HG03342 (cell line): ENCODE results near the gene CTTNBP2.

Experiments used
- ATAC-seq: cut with Tn5 transposase; IDR thresholded peaks from one replicate; pipeline ENCODE4 v1.9.1; 2021; ENCODE audit warnings: mild to moderate bottlenecking, moderate library complexity; ENCODE audit not compliant: unreplicated experiment

Gene CTTNBP2

DNA sequence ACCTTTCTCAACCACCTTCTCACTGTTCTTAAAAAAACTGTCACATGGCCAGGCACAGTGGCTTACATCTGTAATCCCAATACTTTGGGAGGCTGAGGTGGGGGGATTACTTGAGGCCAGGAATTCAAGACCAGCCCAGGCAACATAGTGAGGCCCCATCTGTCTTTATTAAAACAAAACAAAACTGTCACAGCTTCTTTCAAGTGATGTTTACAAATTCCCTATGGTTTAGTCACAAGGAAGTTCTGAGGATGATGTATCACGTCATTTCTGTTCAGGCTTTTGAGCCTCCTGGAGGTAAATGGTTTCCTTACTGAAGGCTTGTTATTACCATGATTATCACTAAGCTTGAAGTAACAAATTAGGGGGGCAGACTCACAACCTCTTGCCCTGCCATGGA is 207.2 kb downstream of the CTTNBP2 start:
- ATAC-seq, result no peak

DNA sequence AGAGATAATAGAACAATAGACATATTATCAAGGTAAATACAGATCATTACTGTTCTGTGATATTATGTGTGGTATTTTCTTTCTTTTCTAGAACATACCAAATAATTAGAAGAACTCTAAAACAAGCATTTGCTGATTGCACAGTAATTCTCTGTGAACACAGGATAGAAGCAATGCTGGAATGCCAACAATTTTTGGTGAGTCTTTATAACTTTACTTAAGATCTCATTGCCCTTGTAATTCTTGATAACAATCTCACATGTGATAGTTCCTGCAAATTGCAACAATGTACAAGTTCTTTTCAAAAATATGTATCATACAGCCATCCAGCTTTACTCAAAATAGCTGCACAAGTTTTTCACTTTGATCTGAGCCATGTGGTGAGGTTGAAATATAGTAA is 207.9 kb downstream of the CTTNBP2 start:
- ATAC-seq, result no peak

DNA sequence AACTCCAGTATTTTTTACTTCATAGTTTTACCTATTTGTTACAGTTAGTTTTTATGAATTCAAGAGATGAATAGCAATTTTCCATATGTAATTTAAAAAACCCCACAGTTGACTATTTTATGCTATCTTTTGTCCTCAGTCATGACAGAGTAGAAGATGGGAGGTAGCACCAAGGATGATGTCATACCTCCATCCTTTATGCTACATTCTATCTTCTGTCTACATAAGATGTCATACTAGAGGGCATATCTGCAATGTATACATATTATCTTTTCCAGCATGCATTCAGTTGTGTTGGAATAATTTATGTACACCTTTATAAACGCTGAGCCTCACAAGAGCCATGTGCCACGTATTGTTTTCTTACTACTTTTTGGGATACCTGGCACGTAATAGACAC is 209.2 kb downstream of the CTTNBP2 start:
- no peak for ATAC-seq

DNA sequence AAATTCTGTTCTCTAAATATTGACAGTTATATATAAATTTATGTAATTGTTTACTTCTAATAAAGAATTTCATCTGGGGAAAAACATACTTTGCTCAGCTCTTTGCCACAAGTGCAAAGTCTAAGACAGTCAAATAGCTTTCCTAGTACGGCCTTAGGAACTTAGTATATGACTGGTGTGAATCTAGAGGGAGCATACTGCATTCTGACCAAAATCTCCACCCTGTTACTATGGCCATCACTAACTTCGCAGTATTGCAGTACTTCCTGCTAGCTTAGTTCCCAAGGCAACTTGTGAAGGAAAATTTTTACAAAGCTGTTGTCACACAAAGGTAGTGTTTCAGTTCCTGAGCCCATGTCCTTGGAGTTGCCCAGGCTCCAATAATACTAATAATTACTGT is 211.9 kb downstream of the CTTNBP2 start:
- ATAC-seq, result no peak
